MV-4-11 (cell line): ENCODE results near the gene DAPK1.

Experiments
- DNase-seq: peaks from one replicate; lab custom pipeline; 2025; lab: John Stamatoyannopoulos, UW

Gene DAPK1

DNA sequence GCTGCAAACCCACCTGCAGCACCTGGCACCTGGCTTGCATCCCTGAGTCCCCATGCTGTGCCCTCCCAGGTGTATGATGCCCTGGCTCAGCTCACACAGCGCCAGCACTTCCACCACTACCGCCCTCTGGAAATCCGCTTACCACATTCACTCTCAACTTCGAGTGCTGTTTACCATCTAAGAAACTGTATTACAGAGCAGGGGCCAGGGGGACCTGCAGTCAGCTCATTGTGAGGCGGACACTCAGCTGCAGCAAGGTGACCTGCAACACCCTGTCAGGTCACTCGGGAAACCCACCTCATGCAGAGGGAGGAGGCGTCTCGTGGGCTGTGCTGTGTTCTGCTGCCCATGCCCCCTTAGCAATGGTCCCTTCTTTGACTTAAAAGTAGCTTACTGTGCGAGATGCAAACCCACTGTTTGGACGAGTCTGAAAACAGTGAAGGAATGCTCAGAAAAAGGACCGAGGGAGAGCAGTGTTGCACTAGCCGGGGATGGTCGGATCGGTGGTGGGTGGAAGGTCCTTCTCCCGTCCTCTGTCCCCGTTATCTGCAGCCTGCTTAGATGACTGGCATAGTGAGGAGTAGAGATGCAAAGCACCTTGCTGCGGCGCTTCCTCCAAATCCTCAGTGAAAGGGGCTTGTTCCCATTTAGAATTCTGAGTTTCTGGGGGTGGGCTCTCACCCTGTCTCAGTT is 173.1 kb downstream of the DAPK1 start:
- DNase-seq: no peak

DNA sequence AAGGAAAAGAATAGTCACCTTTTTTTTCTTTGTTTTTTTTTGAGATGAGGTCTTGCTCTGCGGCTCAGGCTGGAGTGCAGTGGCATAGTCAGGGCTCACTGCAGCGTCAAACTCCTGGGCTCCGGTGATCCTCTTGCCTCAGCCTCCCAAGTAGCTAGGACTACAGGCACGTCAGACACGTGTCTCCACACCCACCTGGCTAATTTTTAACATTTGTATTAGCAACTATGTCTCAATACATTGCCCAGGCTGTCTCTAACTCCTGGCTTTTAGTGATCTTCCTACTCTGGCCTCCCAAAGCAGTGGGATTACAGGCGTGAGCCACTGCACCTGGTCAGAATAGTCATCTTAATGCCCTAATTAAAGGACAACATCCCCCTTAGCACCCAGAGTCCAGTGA is 173.8 kb downstream of the DAPK1 start:
- no peak for DNase-seq

DNA sequence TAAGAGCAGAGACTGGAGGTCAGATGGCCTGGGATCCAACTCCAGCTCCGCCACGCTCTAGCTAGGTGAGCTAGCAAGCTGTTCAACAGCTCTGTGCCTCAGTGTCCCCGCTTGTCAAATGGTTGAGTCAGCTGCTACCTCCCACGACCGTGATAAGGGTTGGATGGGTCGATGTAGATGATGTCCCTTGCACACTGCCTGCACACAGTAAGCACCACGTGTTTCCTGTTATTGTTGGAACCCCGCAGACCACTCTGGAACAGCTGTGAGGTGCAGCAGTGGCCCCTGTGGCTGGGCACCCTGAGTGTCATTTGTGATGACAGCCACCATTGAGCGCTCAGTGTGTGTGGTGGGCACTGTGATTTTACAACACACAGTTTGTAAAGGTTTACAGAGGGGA is 174.3 kb downstream of the DAPK1 start:
- DNase-seq: no peak

DNA sequence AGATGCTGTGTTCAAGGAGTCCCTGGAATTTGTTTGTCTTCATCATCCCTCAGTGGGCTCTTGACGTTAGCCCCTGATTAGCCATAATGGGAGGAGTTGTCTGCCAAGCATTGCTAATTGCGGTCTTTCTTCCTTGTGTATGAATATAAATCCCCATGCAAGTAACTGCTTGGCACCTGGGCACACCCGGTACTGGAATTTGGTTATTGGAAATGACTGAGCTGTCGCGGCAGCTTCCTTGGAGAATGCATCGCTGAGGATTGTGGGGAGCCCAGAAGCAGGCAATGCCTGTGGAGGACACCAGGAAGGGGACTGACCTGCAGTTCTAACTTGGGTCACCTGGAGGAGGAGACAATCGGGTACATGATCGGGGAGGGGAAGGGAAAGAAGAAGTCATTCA is 174.9 kb downstream of the DAPK1 start:
- DNase-seq: no peak

DNA sequence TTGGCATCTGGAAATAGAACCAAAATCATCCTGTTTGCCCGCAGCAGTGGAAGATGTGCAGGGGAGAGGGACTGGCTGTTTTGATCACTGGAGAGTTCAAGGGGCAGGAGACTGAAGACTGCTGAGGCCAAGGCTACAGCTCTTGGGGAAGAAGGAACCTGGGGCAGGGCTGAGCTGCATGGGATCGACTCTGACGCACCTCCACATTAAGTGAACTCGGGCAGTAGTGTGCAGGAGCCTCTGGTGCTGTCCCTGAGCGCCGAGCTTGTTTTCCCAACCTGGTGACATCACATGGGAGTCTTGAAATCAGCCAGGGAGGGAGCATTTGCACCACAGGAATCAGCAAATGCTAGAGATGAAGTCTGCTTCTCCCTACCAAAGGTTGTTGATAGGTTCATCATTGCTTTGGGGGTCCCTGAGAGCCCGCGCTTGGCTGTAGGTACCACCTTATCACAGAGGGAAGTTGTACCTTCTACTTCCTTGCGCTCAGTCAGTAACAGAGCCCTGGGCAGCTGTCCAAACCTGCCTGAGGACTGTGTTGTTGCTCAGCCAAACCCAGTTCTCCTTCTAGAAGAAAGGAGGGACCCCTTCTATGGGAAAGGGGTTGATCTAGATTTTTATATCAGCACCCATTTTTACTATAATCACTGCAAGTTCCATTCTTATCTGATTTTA is 175.9 kb downstream of the DAPK1 start:
- DNase-seq: no peak

DNA sequence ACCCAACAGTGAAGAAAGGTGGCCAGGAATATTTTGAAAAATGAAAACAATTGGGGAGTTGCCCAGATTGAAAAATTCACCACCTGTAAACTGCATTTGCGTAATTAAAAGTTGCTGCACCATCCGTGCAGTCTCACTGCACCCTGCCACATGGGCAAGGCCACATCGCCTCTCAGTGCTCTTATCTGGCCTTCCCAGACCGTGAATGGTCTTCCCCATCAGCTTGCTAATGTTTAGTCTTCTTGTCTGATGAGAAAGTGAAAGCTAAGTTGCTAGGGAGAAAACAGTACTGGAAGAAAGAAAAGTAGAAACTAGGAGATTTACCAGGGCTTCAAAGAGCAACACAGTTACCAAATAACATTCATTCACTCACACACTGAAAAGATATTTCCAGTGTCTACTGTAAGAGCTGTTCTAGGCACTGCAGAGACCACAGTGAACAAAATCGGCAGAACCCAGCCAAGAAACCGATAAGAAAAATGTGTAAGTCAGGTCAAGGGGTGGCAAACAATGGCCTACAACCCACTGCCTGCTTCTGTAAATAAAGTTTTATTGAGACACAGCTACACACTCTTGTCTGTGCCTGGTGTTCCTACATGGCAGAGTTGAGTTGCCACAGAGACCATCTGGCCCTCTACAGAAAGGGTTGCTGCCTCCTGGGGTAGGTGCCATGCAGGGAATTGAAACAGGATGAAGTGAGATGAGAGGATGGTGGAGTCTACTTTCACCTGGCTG is 177.1 kb downstream of the DAPK1 start:
- no peak for DNase-seq

DNA sequence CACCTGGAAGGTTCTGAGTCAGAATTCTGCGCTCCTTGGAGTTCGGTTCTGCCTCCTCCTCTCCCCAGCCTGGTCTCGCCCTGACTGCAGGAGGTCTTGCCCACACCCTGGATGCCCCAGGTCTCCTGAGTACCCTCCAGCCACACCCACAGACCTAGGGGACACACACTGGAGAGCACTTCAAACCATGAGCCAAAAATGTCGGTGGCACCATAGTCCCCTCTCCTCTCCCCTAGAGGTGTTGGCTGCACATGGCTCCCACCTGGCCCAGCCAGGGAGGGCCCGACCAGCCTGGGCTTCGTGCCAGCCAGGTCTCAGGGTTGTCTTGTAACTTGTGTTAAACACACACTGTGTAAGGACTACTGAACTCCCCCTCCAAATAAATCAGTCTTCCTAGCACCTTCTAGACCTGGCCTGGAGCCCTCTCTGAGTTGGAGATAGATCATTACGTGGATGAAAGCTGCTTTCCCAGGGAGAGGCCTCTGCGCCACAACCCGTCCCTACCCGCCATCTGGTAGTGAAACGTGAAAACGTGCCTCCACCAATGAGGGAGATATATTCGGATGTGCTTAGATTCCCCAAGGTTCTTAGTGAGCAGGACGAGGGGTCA is 178.3 kb downstream of the DAPK1 start:
- no peak for DNase-seq

DNA sequence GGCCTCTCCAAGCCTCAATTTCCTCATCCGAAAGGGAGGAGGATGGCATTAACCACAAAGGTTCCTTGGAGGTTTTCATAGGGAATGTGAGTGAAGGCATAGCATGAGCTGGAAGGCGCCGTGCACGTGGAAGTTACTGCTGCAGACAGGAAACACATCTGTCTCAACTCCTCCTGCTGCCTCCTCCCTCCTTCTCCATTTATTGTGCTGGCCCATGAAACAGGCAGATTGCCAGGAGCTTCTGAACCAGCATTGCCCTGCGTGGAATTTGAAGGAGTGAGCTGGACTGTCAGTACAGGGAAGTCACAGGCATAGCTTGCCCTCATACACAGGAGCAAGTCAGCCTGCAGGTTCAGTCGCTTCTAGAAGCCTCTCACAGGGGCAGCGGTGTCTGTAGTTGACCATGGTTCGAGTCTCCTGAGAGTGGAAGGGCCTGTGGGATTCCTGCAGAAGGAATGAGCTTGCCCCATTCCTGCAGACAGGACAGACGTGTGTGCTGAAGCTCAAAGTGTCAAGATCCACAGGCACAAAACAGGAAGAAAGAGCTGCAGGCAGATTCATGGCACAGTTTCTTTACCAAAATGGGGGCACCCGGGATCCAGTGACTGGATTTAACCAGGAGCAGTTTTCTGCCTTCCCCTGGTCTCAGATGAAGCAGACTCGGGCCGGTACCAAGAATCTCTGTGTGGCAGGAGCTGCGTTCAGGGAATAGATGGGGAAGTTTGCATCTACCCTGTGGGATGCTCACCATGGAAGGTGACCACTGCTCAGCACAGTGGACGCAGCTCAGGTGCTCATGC is 179.5 kb downstream of the DAPK1 start:
- no peak for DNase-seq

DNA sequence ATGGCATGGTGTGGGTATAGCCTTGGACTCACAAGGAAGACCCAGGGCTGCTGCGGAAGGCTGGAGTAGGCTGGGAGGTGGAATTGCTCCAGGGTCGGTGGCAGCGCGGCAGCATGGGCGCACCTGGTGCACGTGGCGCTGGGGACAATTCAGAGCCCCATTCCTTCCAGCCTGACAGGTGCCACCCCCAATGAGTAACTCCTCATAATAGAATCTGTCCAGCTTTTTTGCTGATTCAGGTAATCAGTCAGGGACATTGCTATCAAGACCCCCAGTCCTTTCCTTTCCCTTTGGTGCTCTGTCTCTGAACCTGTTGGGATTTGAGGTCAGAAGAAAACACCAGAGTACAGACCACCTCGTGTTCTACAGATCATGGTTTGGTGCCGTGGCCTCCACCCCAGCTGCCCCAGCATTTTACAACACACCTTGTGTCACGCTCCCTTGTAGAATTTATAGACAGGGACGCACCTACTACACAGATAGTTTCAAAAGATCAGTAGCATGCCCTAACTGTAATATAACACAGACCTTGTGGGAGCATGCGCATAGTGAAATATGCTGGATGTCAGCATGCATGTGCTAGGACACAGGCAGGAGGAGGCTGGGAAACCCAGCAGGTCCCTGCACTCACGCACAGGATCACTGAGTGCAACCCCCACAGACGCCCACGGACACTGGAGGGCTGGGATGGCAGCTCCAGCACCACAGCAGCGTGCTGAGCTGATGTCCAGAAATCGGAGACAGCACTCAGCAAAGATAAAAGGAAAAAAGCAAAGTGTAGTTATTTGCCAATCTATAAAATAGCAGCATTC is 180.3 kb downstream of the DAPK1 start:
- DNase-seq: no peak

DNA sequence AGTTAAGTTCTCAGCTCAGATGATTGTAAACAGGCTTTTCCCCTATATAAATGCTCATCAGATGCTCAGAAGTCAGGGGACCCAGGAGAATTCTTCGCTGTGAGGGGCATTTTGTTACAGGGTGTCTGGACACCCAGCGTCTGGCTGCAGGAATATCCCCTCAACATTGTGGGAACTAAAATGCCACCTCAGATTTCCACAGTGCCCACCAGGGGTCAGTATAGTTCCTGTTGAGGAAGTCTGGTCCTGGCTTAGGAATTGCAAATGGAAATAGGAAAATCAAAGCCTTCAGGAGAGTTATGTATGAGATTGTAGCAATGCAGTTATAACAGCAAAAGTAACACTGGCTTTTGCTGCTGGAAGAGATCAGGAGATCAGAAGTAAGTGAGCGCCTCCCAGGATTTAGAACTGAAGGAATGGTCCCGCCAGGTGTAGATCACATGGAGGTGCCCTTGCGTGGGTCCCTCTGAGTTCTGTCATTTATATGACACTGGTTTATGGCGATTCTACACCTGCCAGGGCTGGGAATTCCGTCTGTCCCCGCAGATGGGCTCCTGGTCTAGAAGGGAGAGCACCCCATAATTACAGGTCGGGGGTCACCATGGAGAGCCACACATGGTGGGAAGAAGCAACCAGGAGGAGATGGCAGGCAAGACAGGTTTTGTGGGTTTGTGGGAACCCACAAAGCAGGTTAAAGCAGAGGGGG is 181.1 kb downstream of the DAPK1 start:
- peak; percentile 50 for DNase-seq

DNA sequence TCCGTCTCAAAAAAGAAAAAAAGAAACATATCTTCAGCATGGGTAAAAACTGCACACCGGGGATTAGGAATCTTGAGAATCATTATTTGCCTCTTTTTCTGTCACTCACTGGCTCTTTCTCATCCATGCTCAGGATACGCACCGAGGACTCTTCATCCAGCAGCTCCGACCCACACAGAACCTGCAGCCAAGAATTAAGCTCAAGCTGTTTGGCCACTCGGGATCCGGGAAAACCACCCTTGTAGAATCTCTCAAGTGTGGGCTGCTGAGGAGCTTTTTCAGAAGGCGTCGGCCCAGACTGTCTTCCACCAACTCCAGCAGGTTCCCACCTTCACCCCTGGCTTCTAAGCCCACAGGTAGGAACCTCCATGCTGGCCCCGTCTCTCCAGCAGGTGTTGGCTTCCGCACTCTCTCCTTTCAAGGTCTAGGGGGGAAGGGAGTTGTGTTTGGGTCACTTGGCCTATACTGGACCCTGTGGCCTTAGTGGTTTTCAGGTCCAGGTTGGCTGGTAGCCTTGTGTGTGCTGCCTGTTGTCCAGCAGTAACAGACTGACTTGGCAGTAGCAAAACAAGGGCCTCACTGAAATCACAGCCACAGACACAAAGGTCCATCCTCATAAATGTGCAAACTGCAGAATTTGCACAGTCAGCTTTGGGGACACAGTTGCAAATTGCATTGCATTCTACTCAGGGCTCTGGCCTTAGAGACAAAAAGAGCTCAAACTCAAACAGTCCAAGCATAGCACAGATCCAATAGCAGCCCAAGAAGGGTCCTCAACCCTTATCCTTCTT is 183.8 kb downstream of the DAPK1 start:
- no peak for DNase-seq

DNA sequence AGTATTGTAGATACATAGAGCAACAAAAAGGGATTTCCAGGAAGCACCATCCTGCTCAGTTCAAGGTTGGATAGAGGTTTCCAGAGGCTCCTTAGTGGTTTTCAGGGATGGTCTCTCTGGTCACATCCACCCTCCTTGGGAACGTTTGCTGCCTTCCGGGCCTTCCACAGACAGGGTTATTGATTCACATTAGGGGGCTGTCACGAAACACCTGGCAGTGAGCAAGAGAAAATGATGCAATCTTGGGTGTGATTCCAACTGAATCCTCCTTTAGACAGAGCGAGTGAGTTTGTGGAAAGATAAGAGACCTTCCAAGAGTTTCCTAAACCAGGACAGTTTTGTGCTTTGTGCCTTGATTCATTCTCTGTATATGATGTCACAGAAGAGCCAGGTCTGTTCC is 184.4 kb downstream of the DAPK1 start:
- DNase-seq: no peak

DNA sequence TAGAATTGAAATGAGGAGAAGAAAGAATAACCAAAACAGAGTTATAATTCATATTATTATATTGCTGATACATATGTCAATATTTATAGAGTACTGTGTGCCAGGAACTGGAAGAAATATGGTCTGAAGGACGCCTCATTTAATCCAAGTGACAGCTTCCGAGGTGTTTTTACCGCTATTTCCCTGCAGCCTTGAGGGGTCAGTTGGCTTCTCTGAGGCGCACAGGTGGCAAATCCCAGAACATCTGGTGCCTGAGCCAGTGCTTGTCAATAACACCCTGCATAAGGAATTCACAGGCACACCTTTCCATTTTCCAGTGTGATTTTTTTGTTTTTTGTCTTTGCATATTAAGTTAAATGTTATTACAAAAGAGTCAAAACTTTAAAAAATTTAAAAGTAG is 185.0 kb downstream of the DAPK1 start:
- DNase-seq: no peak

DNA sequence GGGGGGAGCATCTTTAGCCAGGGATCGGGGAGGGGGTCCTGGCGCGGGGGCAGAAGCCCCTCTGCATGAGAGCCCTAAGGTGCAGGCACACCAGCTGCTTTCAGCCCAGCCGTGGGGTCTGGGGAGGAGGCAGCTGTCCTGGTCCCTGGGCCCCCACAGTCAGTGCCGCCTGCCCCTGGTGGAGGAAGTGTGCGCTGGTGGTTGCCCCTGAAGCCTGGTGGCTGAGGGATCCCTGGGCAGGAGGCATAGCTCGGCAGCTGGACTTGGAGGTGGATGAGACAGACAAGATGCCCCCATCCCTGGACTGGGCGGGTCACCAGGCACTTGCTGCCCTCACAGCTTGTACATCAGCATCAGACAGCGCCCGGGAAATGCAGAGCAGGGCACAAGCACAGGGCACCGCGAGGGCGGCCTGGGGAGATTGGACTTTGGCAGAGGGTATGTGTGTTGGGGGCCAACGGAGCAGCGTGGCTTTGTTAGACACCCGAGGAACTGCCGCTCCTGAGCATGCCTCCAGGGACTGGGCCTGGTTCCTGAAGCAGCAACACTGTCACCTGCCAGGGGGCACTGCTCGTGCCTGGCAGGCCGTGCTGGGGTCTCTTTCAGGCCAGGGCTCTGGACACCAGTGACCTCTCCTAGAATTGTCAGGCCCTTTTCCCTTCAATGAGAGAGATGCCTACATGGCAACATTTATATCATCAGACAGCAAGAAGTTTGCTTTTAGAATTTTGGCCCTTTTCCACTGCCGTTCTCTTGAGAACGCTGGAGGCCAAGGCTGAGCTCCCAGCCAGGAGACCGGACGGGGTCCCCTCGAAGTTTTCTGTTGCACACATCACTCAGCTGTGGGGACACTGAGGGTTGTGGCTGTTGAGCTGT is 186.3 kb downstream of the DAPK1 start:
- no peak for DNase-seq

DNA sequence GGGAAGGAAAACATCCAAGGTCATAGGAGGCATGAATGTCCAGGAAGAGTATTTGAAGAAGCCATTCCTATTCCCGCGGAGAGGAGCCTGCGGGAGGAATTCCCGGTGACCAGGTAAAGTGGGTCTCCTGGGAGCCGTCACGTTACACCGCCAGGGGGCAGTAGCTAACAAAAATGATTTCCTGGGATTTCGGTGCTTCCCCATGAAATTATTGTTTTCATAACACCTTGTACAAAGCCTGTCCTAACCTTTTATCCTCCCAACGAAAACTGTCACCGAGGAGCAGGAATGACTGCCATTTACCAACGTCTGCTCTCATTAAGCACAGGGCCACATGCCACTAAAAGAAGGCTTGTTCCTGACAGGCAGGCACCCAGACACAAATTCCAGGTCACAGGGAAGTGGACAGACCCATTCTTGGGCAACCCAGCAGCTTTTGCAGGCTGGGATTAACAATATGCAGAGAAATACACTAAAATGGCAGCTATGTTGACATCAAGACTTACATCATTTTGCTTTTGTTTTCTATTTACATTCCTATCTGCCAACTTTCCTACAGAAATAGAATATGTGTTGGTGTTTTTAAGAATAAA is 187.1 kb downstream of the DAPK1 start:
- DNase-seq: no peak

DNA sequence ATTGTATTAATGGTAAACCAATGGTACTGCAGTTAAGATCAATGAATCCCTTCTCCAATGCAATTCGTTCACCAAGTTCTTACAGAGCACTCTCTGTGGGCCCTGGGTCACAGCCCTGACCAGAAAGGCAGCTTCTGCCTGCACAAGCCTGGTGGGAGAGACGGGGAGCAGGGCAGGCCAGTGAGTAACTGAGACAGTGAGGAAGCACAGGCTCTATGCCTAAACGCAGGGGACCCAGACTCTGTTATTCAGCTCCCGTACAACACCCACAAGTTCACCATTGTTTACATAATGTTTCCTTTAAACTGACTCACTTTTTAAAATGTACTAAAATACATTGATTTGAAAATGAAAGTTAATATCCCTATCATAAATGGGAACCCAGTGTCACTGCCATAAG is 187.8 kb downstream of the DAPK1 start:
- no peak for DNase-seq

DNA sequence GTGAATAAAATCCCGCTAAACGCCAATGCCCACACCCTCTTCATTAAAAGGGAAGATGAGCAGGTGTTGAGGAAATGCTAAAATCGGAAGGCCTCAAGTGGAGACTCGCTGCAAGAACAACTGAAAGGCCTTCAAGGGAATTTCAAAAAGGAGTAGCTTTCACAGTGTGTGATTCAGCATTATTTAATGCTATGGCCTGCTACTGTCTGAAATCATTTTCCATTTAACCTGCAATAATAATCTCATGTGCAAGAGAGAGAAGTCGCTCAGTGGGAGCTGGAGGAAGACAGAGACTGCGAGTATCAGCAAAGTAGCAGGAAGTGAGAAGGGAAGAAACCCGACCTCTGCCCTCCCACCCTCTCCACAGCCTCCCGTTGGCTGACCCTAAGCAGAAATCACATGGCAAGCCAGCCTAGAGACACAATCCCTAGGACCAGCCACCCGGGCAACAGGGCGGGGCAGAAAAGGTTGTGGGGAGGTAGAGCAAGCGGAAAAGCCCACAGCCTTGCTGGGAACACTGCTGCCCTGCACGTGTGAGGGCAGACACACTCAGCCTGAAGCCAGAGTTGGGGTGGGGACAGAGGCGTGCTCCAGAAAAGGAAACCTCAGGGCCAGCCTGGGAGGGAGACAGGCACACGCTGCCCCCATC is 188.3 kb downstream of the DAPK1 start:
- peak; percentile 61 for DNase-seq
